GM12878 (cell line): ENCODE results near the gene ST3GAL5. TPM values are rescaled to one million over a fixed set of nuclear protein-coding genes. Genes with fewer than 3 reads are reported as not detected.
A peak's percentile ranks its signal among the peaks of the same experiment; 100 is the strongest.

Source experiments
- BCL3 ChIP-seq: IDR thresholded peaks from 2 replicates; pipeline ENCODE4 v1.6.1; 2011; ENCODE audit warnings: borderline replicate concordance, low read depth, mild to moderate bottlenecking, moderate library complexity, low read length; ENCODE audit not compliant: insufficient read depth, poor library complexity, severe bottlenecking
- EP300 ChIP-seq, 2 experiments: fragments of 150-350 bp in 1 of 2; IDR thresholded peaks; 2 replicates each; pipeline ENCODE4 v1.6.1; 2011 to 2012; ENCODE audit warnings: low read depth in 2 of 2, low read length in 2 of 2, borderline replicate concordance in 1 of 2, improper control_type of control experiment in 1 of 2, inconsistent platforms in 1 of 2; ENCODE audit not compliant: control insufficient read depth in 1 of 2
- FOS ChIP-seq: IDR thresholded peaks from 3 replicates; pipeline ENCODE4 v1.6.1; 2011; ENCODE audit warnings: borderline replicate concordance; ENCODE audit not compliant: insufficient read length; ENCODE audit errors: extremely low read depth
- IRF4 ChIP-seq: IDR thresholded peaks from 2 replicates; pipeline ENCODE4 v1.6.1; 2011; ENCODE audit warnings: low read depth, low read length
- JUND ChIP-seq: IDR thresholded peaks from 2 replicates; pipeline ENCODE4 v1.6.1; 2012; ENCODE audit warnings: low read depth, mild to moderate bottlenecking, low read length, improper control_type of control experiment, moderate library complexity
- MEF2B ChIP-seq: fragments of 450-650 bp; IDR thresholded peaks from 2 replicates; pipeline ENCODE4 v1.6.1; 2018; ENCODE audit warnings: mild to moderate bottlenecking, moderate library complexity; ENCODE audit not compliant: partially characterized antibody, poor library complexity, severe bottlenecking
- NR2F1 ChIP-seq: fragments of 450-650 bp; conservative IDR thresholded peaks from 2 replicates; pipeline ENCODE4 v1.6.1; 2017; ENCODE audit warnings: mild to moderate bottlenecking
- NRF1 ChIP-seq: conservative IDR thresholded peaks from 2 replicates; pipeline ENCODE4 v1.6.1; 2011; ENCODE audit warnings: mild to moderate bottlenecking, low read depth, low read length, improper control_type of control experiment
- PBX3 ChIP-seq: IDR thresholded peaks from 2 replicates; pipeline ENCODE4 v1.6.1; 2011; ENCODE audit warnings: mild to moderate bottlenecking, low read depth, low read length, moderate library complexity; ENCODE audit not compliant: insufficient replicate concordance
- RAD51 ChIP-seq: fragments of 450-650 bp; IDR thresholded peaks from 2 replicates; pipeline ENCODE4 v1.6.1; 2016; ENCODE audit warnings: moderate library complexity, mild to moderate bottlenecking, inconsistent platforms
- RBBP5 ChIP-seq: fragments of 200-600 bp; sonication (generic); conservative IDR thresholded peaks from 2 replicates; pipeline ENCODE4 v1.6.1; 2016
- ZNF592 ChIP-seq: fragments of 450-650 bp; IDR thresholded peaks from 2 replicates; pipeline ENCODE4 v1.6.1; 2017; ENCODE audit warnings: mild to moderate bottlenecking, moderate library complexity
- ZSCAN29 ChIP-seq: fragments of 450-650 bp; IDR thresholded peaks from 2 replicates; pipeline ENCODE4 v1.6.1; 2017; ENCODE audit warnings: mild to moderate bottlenecking, moderate library complexity
- polyA plus RNA-seq, 11 experiments: library from polyadenylated mRNA; depleted of rRNA in 4 of 11; unstranded in 6 of 11; stranded (reverse) in 5 of 11; fragments of >200 nt; fragmentation: Nextera tagmentation in 4 of 11; fragmentation: Illumina TruSeq in 1 of 11; extraction: Ambion mirVana in 4 of 11; extraction: Trizol in 1 of 11; gene quantifications; 1 replicate in 1 of 11; 2 replicates in 10 of 11; pipeline versions ENCODE4 v1.2.1 to v1.2.3, GENCODE V29; 2011 to 2016; ENCODE audit warnings: inconsistent platforms in 2 of 11, missing spikeins in 2 of 11, low read depth in 1 of 11
- total RNA-seq, 4 experiments: library from RNA; depleted of rRNA in 3 of 4; stranded (reverse); fragments of >200 nt in 3 of 4; fragmentation: Illumina TruSeq in 1 of 4; extraction: Trizol in 1 of 4; gene quantifications; 2 replicates each; pipeline versions ENCODE4 v1.2.1 to v1.2.3, GENCODE V29; 2013 to 2021
- TF ChIP-seq, protein P1 (sequence below): fragments of 450-650 bp; IDR thresholded peaks from 2 replicates; pipeline ENCODE4 v1.6.1; 2017; ENCODE audit warnings: antibody characterized with exemption, mild to moderate bottlenecking, moderate library complexity
- TF ChIP-seq, protein P2 (sequence below): fragments of 450-650 bp; formaldehyde crosslinking; IDR thresholded peaks from 2 replicates; pipeline ENCODE4 v1.4.0; 2020; ENCODE audit warnings: mild to moderate bottlenecking, moderate library complexity

Gene ST3GAL5
- total and polyA plus RNA-seq, 10 of the 15 experiments (the other 5 are each of a cell fraction or from before 2014, with no cell fraction given) = 5.2 to 60.9 (median 10.2) TPM

GRCh38 chr2:85853499-85854165 lies 35.2 kb downstream of the ST3GAL5 start (continued):
- TF ChIP-seq NR2F1 (peak; percentile 84), PBX3 (no peak), JUND (no peak), RBBP5 (no peak), IRF4 (no peak; the same call in 1 of the 2 replicates), RAD51 (no peak), ZNF592 (no peak), NRF1 (no peak), EP300 (IDR thresholded peaks at IDR 0.05; ENCODE audit: borderline replicate concordance in 1 of 2, control insufficient read depth in 1 of 2, low read depth in 2 of 2, low read length in 2 of 2) (peak; percentile 55 to 67; a peak in 2 of 4 replicates), FOS (no peak), BCL3 (no peak), ZSCAN29 (0 out of 2 replicates have a peak, but pooled peaks have one; percentile 53), MEF2B (peak; percentile 9)
- TF ChIP-seq, protein P1, sequence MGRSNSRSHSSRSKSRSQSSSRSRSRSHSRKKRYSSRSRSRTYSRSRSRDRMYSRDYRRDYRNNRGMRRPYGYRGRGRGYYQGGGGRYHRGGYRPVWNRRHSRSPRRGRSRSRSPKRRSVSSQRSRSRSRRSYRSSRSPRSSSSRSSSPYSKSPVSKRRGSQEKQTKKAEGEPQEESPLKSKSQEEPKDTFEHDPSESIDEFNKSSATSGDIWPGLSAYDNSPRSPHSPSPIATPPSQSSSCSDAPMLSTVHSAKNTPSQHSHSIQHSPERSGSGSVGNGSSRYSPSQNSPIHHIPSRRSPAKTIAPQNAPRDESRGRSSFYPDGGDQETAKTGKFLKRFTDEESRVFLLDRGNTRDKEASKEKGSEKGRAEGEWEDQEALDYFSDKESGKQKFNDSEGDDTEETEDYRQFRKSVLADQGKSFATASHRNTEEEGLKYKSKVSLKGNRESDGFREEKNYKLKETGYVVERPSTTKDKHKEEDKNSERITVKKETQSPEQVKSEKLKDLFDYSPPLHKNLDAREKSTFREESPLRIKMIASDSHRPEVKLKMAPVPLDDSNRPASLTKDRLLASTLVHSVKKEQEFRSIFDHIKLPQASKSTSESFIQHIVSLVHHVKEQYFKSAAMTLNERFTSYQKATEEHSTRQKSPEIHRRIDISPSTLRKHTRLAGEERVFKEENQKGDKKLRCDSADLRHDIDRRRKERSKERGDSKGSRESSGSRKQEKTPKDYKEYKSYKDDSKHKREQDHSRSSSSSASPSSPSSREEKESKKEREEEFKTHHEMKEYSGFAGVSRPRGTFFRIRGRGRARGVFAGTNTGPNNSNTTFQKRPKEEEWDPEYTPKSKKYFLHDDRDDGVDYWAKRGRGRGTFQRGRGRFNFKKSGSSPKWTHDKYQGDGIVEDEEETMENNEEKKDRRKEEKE = no peak
- TF ChIP-seq, protein P2, sequence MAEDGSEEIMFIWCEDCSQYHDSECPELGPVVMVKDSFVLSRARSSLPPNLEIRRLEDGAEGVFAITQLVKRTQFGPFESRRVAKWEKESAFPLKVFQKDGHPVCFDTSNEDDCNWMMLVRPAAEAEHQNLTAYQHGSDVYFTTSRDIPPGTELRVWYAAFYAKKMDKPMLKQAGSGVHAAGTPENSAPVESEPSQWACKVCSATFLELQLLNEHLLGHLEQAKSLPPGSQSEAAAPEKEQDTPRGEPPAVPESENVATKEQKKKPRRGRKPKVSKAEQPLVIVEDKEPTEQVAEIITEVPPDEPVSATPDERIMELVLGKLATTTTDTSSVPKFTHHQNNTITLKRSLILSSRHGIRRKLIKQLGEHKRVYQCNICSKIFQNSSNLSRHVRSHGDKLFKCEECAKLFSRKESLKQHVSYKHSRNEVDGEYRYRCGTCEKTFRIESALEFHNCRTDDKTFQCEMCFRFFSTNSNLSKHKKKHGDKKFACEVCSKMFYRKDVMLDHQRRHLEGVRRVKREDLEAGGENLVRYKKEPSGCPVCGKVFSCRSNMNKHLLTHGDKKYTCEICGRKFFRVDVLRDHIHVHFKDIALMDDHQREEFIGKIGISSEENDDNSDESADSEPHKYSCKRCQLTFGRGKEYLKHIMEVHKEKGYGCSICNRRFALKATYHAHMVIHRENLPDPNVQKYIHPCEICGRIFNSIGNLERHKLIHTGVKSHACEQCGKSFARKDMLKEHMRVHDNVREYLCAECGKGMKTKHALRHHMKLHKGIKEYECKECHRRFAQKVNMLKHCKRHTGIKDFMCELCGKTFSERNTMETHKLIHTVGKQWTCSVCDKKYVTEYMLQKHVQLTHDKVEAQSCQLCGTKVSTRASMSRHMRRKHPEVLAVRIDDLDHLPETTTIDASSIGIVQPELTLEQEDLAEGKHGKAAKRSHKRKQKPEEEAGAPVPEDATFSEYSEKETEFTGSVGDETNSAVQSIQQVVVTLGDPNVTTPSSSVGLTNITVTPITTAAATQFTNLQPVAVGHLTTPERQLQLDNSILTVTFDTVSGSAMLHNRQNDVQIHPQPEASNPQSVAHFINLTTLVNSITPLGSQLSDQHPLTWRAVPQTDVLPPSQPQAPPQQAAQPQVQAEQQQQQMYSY (CRISPR knock-in tag) = no peak
